Measurements from ENCODE around the gene USP36.

USP36 gene

DNA sequence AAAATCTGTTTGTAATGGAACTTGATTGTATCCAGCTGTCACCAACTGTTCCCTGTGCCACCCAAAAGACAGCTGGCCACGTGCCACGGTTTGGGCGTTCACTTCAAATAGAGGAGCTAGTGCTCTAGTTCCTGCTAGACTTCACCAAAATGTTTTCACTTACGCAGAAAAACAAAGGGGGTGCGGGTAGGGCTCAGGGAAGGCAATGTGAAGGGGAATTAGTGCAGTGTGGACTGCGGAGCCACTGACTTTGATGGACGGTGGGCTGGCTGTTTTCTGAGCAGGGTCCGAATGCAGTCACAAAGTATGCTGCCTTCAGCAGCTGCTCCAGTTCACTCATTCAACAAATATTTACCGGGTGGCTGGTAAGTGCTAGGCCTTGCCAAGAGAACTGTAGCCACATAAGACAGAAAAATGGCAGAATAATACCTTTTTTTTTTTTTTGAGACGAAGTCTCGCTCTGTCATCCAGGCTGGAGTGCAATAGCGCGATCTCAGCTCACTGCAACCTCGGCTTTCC, 50.9 kb downstream of the USP36 start:
- Histone ChIP-seq H3K27me3 (ENCODE audit: control insufficient read depth, low read length) (no peaks in the 10 kb centered on the region), H3K9me2 (replicated peaks; ENCODE audit: control insufficient read depth, low read length) (no peaks in the 10 kb centered on the region), H3K4me3 (ENCODE audit: low read length) (no peak overlapping the region), H3K4me1 (ENCODE audit: control insufficient read depth, low read length) (no peaks in the 10 kb centered on the region), H3K9me3 (ENCODE audit: control insufficient read depth, insufficient read depth, low read length) (no peaks in the 10 kb centered on the region), H3F3A (ENCODE audit: control insufficient read depth, insufficient read depth) (peaks cover 3% of the 10 kb centered on the region; the same call in 1 of the 2 replicates), H3K36me3 (ENCODE audit: control insufficient read depth, low read length) (peaks cover 35% of the 10 kb centered on the region), H4K20me1 (ENCODE audit: control insufficient read depth, insufficient read depth, low read depth, low read length) (no peaks in the 10 kb centered on the region), H3K79me2 (ENCODE audit: control insufficient read depth, low read length) (no peaks in the 10 kb centered on the region), H3K4me2 (ENCODE audit: low read length) (no peak overlapping the region), H3K27ac (ENCODE audit: low read depth, low read length) (no peak overlapping the region)
- no peak for TF ChIP-seq EZH2phosphoT487 (IDR thresholded peaks at IDR 0.05; ENCODE audit: borderline replicate concordance, low read length)
- TF ChIP-seq CTCF (IDR thresholded peaks at IDR 0.05; ENCODE audit: low read depth, low read length, poor library complexity, severe bottlenecking), result no peak

GRCh38 chr17:78789149-78789662, 51.4 kb downstream of the USP36 start:
- Histone ChIP-seq H3K27ac (ENCODE audit: low read depth, low read length) (no peak overlapping the region), H3K36me3 (ENCODE audit: control insufficient read depth, low read length) (peaks cover 31% of the 10 kb centered on the region), H3K4me2 (ENCODE audit: low read length) (no peak overlapping the region), H3K4me3 (ENCODE audit: low read length) (no peak overlapping the region), H4K20me1 (ENCODE audit: control insufficient read depth, insufficient read depth, low read depth, low read length) (no peaks in the 10 kb centered on the region), H3K79me2 (ENCODE audit: control insufficient read depth, low read length) (no peaks in the 10 kb centered on the region), H3K4me1 (ENCODE audit: control insufficient read depth, low read length) (no peaks in the 10 kb centered on the region), H3F3A (ENCODE audit: control insufficient read depth, insufficient read depth) (peaks cover 5% of the 10 kb centered on the region), H3K27me3 (ENCODE audit: control insufficient read depth, low read length) (no peaks in the 10 kb centered on the region), H3K9me3 (ENCODE audit: control insufficient read depth, insufficient read depth, low read length) (no peaks in the 10 kb centered on the region), H3K9me2 (replicated peaks; ENCODE audit: control insufficient read depth, low read length) (no peaks in the 10 kb centered on the region)
- TF ChIP-seq EZH2phosphoT487 (IDR thresholded peaks at IDR 0.05; ENCODE audit: borderline replicate concordance, low read length) (no peak), CTCF (IDR thresholded peaks at IDR 0.05; ENCODE audit: low read depth, low read length, poor library complexity, severe bottlenecking) (no peak)

DNA sequence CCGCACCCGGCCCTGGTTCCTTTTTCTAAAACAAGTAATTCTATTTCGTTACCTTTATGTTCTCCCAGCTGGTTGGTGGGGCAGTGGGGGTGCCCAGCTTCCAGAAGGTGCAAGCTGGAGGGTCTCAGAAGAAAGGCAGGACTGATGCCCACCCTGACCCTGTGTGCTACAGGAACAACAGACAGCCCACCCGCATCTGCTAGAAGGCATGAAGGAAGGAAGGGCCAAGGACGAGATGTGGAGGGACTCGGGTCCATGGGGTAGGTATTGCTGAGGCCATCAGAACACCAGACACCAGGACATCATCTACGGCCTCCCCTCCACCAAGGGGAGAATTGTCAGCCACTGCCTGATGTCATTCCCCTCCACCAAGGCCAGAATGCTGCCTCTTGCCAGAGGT, 52.2 kb downstream of the USP36 start:
- no peaks in the 10 kb centered on the region for H3K27me3 ChIP-seq (ENCODE audit: control insufficient read depth, low read length)
- no peaks in the 10 kb centered on the region for H3K79me2 ChIP-seq (ENCODE audit: control insufficient read depth, low read length)
- H4K20me1 ChIP-seq (ENCODE audit: control insufficient read depth, insufficient read depth, low read depth, low read length), result no peaks in the 10 kb centered on the region
- no peak overlapping the region for H3K4me2 ChIP-seq (ENCODE audit: low read length)
- no peak overlapping the region for H3K27ac ChIP-seq (ENCODE audit: low read depth, low read length)
- H3K9me3 ChIP-seq (ENCODE audit: control insufficient read depth, insufficient read depth, low read length), result no peaks in the 10 kb centered on the region
- H3K36me3 ChIP-seq (ENCODE audit: control insufficient read depth, low read length), result peaks cover 23% of the 10 kb centered on the region
- peaks cover 8% of the 10 kb centered on the region for H3F3A ChIP-seq (ENCODE audit: control insufficient read depth, insufficient read depth)
- H3K4me3 ChIP-seq (ENCODE audit: low read length), result no peak overlapping the region
- H3K4me1 ChIP-seq (ENCODE audit: control insufficient read depth, low read length), result no peaks in the 10 kb centered on the region
- no peaks in the 10 kb centered on the region for H3K9me2 ChIP-seq (replicated peaks; ENCODE audit: control insufficient read depth, low read length)
- TF ChIP-seq CTCF (IDR thresholded peaks at IDR 0.05; ENCODE audit: low read depth, low read length, poor library complexity, severe bottlenecking) (no peak), EZH2phosphoT487 (IDR thresholded peaks at IDR 0.05; ENCODE audit: borderline replicate concordance, low read length) (no peak)
